Progenitor cell of endocrine pancreas (in vitro differentiated cells): ENCODE data around the gene ASPHD1. TPM values are rescaled to one million over a fixed set of nuclear protein-coding genes. Genes with fewer than 3 reads are reported as not detected.

Experiments
- DNase-seq: peaks from one replicate; pipeline ENCODE4 v3.0.0; 2021; ENCODE audit warnings: low spot score; ENCODE audit not compliant: unreplicated experiment
- H3K27ac Mint-ChIP-seq: 2 replicates; pipeline ENCODE4 v1.8.0; 2021; ENCODE audit warnings: mild to moderate bottlenecking, moderate library complexity, mixed read lengths
- H3K27me3 Mint-ChIP-seq: 2 replicates; pipeline ENCODE4 v1.8.0; 2021; ENCODE audit warnings: mixed read lengths
- H3K36me3 Mint-ChIP-seq: 2 replicates; pipeline ENCODE4 v1.8.0; 2022; ENCODE audit warnings: mixed read lengths; ENCODE audit not compliant: insufficient read depth
- H3K4me1 Mint-ChIP-seq: 2 replicates; pipeline ENCODE4 v1.8.0; 2021; ENCODE audit warnings: low read depth, mixed read lengths
- H3K4me3 Mint-ChIP-seq: 2 replicates; pipeline ENCODE4 v1.8.0; 2021; ENCODE audit warnings: low read depth, mild to moderate bottlenecking, moderate library complexity, mixed read lengths
- H3K9me3 Mint-ChIP-seq: 2 replicates; pipeline ENCODE4 v1.8.0; 2021; ENCODE audit warnings: low read depth, mixed read lengths
- total RNA-seq: library from RNA; stranded (reverse); gene quantifications from 2 replicates; pipeline ENCODE4 v1.2.1, GENCODE V29; 2021
- TF ChIP-seq, protein P1 (sequence below): fragments of 200-600 bp; sonication (generic); IDR thresholded peaks from one replicate; pipeline ENCODE4 v1.5.0; 2021; ENCODE audit warnings: antibody characterized with exemption, mild to moderate bottlenecking; ENCODE audit not compliant: unreplicated experiment

Gene ASPHD1
- total RNA-seq, 1 donor from 2014 or later: 3.8 TPM

DNA sequence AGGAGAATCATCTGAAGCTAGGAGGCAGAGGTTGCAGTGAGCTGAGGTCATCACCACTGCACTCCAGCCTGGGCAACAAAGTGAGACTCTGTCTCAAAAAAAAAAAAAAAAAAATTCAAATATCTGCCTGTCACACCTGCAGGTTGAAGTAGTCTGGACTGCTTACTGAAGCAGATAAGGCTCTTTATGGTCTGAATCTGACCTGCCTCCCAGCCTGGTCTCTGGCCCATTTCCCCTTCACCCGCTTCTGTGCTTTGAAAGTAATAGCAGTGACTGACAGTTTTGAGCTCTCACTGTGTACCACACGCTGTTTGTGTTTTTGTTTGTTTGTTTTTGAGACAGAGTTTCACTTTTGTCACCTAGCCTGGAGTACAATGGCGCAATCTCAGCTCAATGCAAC, 6.7 kb upstream of the ASPHD1 start:
- Mint-ChIP-seq H3K36me3 (no peaks in the 10 kb centered on the region), H3K27ac (no peak overlapping the region), H3K4me1 (peaks cover 5% of the 10 kb centered on the region), H3K27me3 (peaks cover 13% of the 10 kb centered on the region), H3K4me3 (no peak overlapping the region), H3K9me3 (no peaks in the 10 kb centered on the region)
- TF ChIP-seq, protein P1, sequence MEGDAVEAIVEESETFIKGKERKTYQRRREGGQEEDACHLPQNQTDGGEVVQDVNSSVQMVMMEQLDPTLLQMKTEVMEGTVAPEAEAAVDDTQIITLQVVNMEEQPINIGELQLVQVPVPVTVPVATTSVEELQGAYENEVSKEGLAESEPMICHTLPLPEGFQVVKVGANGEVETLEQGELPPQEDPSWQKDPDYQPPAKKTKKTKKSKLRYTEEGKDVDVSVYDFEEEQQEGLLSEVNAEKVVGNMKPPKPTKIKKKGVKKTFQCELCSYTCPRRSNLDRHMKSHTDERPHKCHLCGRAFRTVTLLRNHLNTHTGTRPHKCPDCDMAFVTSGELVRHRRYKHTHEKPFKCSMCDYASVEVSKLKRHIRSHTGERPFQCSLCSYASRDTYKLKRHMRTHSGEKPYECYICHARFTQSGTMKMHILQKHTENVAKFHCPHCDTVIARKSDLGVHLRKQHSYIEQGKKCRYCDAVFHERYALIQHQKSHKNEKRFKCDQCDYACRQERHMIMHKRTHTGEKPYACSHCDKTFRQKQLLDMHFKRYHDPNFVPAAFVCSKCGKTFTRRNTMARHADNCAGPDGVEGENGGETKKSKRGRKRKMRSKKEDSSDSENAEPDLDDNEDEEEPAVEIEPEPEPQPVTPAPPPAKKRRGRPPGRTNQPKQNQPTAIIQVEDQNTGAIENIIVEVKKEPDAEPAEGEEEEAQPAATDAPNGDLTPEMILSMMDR: no peak
- DNase-seq: no peak

GRCh38 chr16:29894352-29894751, 5.9 kb upstream of the ASPHD1 start:
- DNase-seq: no peak
- Mint-ChIP-seq H3K36me3 (no peaks in the 10 kb centered on the region), H3K9me3 (no peaks in the 10 kb centered on the region), H3K27me3 (peaks cover 18% of the 10 kb centered on the region), H3K4me3 (no peak overlapping the region), H3K4me1 (peaks cover 10% of the 10 kb centered on the region), H3K27ac (no peak overlapping the region)
- TF ChIP-seq, protein P1: no peak

- no peak for DNase-seq
- TF ChIP-seq, protein P1: no peak
- Mint-ChIP-seq H3K4me3 (no peak overlapping the region), H3K36me3 (no peaks in the 10 kb centered on the region), H3K4me1 (peaks cover 15% of the 10 kb centered on the region), H3K9me3 (no peaks in the 10 kb centered on the region), H3K27me3 (peaks cover 27% of the 10 kb centered on the region), H3K27ac (no peak overlapping the region)
Measured at GRCh38 chr16:29896841-29897240, 3.4 kb upstream of the ASPHD1 start.

DNA sequence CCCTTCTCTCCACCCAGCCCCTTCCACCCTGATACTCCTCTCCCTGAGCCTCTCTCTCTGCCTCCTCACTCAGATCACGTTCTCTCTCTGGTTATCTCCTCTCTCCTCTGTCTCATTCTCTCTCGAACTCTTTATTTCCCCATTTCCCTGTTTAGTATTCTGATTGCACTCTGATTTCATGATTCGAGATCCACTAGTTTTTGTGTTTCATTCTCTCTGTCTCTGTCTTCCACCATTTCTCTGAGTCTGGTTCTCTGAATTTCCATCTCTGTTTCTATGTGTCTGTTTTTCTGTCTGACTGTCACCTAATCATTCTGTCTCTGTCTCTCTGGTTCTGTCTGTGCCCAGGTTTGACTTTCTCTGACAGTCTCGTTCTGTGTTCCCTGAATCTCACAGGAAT, 3.0 kb upstream of the ASPHD1 start:
- Mint-ChIP-seq H3K27me3 (peaks cover 30% of the 10 kb centered on the region), H3K27ac (no peak overlapping the region), H3K9me3 (no peaks in the 10 kb centered on the region), H3K4me3 (no peak overlapping the region), H3K36me3 (no peaks in the 10 kb centered on the region), H3K4me1 (peaks cover 13% of the 10 kb centered on the region)
- DNase-seq: no peak
- TF ChIP-seq, protein P1: no peak

DNA sequence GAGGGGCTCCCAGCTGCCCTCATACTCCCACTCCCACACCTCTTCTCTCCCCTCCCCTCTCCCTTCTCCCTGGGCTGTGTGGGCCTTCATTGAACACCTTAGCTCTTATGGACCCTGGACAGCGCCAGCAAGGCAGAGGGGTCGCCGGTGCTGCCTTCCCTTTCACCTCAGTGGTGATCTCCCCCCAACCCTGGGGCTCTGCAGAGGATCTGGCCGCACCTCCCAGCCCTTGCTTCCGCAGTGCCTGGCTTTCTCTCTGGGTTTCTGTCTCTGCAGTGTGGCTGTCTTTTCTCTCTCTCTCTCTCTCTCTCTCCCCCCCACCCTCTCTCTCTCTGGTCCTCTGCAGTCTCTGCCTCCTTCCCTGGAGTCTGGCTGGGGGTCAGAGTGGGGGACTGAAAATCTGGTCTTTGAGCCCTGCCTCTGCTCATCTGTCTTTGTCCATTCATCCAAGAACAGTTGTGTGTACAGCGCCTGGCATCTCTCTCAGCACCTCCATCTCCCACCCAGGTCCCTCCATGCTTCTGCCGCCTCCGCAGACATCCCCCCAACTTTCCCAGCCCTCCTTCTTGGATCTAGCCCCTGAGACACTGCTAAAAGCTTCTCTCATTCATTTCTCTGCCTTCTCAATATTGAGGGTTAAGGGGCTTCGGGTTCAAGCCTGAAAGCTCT, 2.0 kb upstream of the ASPHD1 start:
- Mint-ChIP-seq H3K4me1 (peaks cover 13% of the 10 kb centered on the region), H3K27ac (no peak overlapping the region), H3K27me3 (peaks cover 30% of the 10 kb centered on the region), H3K4me3 (peak overlapping the region; percentile 67), H3K36me3 (no peaks in the 10 kb centered on the region), H3K9me3 (no peaks in the 10 kb centered on the region)
- TF ChIP-seq, protein P1: no peak
- DNase-seq: no peak
